HTERT RPE-1 (cell line): ENCODE measurements around the gene PLPPR1.
"Not testable (repeated sequence)": the region's sequence is repeated elsewhere in the genome, so short reads cannot be mapped to it uniquely, and the experiment has no call there.

Experiments used
- in situ Hi-C: fragments of 300-500 bp; cut with MboI; formaldehyde crosslinking; loops from 4 replicates; pipeline ENCODE4 v1.14.3; 2020; ENCODE audit warnings: low sequenced_read_pairs

Gene PLPPR1

DNA sequence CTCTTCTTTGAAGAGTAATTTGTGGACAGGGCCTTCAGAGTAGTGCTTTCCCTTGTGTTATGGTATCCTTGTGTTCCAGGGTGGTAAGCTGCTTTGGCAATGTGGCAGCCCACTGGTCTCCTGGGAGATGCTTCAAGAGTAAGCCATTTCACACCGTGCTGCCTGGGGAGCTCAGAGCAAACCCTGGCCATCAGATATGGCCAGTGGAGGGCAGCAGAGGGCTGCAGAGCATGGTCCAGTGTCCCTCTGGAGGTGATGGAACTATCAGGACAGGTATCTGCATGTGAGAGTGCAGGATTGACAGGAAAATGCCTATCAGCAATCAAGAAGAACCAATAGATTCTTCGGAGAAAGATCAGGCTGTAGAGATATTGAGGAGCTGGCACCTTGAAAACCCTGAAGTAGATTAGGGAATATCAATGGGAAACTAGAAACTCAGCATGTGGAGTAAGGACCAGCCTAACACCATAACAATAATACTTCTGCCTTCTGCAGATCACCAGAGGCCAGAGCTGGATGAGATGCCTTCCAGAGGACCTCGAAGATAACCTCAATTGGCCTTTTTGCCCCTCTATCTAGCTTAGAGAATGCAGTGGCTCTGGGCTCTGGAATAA, 90.8 kb downstream of the PLPPR1 start:
- in situ Hi-C loops: no loop called here

DNA sequence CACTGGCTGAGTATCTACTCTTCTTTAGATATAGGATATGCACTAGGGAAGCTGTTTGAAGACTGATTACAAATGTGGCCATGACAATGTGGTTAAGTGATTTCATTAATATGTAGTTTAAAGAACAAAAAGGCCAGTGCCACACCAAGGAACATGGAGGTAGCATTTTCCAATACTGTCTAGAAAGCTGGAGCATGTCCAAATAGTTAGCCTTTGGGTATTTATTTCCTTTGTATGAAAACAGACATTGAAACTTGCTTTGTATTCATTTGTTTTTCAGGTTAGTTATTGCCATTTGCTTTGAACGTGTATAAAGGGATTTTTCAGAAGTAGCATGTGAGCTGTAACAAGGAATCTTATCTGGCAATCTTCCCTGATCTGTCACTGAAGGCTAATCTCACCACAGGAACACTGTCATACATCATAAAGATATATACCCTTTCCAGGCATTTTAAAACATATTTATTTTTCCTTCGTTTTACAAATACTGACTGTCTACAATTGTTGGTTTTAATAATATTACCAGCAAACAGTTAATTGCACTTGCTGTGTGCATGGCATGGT, 93.4 kb downstream of the PLPPR1 start:
- in situ Hi-C loops: no loop called here

DNA sequence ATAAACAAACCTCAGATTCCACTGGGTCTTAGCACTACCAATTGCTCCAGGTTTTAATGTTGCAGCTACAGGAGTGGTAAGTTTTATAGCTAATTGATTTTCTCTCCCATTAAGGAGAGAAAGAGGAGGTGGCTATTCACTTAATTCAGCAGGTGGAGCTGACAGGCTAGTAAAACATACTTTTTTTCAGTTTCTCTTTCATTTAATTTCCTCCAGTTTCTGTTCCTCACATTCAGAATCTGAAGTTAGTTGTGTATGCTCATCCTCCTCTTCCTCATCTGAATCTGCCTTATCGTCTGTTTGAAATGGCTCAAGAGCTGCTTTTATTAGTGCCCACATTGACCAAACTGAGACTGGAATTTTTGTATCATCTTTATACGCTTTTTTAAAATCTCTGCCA, 98.0 kb downstream of the PLPPR1 start:
- in situ Hi-C loops: no loop called here

DNA sequence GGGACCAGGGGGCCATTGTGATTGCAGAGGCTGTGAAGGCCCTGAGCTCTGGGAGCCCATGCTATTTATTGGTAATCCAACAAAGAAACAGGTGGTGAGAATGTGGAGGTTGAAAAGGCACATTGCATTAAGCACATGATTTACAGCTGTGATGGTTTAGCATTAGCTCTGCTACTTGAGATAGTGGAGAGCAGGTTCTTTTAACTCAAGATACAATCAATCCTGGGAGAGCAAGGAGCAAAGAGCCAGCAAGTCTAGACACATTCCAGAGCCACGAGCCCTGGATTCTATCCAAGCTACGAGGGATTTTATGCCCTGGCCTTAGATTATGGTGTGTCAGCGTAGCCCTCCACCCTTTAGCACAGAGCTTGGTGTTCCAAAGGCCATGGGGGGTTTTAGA, 98.8 kb downstream of the PLPPR1 start:
- in situ Hi-C loops: not testable (repeated sequence)

DNA sequence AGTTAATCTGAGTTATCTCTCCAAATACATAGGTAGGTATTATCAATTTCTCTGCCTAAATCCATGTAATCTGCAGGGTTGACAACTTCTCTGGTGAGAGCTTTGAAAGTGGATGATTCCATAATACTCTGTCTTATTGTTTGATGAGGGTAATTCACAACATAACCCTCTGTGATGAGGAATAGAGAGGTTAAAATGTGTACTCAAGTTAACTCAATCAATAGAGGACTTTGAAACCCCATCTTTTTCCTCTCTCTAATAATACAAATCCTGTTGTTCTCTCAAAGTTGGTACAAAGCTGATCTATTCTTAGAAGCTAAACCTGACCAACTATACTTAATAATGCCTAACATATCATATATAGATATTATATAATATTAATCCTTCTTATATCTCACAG, 100.1 kb downstream of the PLPPR1 start:
- in situ Hi-C loops: no loop called here

DNA sequence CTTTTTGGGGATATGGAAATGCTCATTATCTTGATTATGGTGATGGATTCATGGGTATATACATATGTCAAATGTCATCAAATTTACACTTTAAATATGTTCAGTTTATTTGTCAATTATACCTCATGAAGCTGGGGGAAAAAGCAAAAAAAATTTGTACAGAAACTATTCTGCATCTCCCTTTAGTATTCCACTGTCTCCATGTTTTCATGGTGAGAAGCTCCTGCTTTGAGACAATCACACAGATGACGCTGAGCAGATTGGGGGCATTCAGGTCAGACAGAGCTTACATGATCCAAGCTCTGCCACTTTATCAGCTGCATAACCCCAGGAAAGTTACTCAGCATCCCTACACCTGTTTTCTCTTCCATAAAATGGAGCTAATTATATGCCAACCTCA, 101.5 kb downstream of the PLPPR1 start:
- in situ Hi-C loops: no loop called here

DNA sequence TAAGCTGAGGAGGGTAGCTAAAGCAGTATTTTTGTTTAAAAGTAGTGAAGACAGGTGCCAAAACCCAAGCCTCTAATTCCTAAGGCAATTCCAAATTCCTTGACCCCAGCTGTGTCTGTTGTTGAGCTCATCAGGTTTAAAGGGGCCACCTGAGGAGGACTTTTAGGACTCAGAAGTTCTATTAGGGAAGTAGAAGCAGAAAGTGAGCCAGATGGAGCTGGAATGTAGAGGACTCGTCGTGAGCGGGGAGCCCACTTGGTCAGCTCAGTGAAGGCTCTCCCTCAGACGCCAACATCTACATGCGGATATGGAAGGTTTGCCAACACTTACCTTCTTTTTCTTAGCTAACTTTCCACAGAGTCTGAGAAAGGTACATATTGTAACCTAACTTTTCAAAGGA, 102.8 kb downstream of the PLPPR1 start:
- in situ Hi-C loops: no loop called here

DNA sequence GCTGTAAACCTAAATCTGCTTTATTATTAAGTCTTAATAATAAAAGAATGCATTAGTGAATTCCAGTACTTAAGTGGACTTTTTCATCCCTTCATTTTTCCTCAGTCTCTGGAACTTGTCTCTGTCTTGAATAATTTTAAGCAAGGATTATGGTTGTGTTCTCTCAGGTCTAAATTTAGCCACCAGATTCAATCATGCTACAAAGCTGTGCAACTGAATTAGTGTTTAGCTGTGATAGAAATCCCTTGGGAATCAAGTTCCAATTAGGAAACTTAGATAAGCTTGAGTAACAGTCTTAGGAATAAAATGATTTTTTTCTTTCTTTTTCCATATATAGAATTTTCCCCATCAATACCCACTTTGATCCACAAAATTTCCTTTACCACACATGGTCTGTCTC, 104.3 kb downstream of the PLPPR1 start:
- in situ Hi-C loops: no loop called here

DNA sequence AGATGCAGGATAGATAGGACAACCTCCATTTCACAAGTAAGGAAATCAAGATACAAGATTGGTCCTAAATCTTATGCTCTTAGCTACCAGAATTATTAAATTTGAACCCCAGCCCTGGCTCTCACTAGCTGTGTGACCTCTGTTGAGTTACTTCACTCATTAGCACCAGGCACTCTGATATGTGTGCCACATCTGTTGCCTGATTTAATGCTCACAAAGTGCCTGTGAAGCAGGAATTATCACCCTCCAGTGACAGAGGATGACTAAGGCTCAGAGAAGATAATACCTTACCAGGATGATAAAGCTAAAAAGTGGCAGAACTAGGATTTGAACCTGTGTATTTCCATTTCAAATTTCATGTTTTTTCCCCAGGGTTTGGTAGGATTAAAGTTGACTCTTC, 110.0 kb downstream of the PLPPR1 start:
- in situ Hi-C loops: no loop called here

DNA sequence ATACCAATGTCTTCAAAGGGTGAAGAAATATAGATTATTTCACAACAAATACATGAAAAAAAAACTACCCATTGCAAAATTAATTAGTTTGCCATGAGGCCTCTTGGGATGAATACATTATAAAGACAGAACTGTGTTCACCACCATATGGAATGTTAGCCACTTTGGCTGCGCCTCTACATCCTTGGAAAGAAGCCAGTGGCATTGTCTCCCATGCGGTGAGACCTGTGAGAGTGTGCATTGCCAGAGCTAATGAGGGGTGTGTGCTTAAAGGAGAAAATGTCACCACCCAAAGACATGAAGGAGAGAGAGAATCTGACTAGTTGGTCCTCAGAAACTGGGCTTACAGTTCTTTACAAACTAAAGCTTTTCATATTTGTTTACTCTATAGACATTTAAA, 110.6 kb downstream of the PLPPR1 start:
- in situ Hi-C loops: no loop called here

DNA sequence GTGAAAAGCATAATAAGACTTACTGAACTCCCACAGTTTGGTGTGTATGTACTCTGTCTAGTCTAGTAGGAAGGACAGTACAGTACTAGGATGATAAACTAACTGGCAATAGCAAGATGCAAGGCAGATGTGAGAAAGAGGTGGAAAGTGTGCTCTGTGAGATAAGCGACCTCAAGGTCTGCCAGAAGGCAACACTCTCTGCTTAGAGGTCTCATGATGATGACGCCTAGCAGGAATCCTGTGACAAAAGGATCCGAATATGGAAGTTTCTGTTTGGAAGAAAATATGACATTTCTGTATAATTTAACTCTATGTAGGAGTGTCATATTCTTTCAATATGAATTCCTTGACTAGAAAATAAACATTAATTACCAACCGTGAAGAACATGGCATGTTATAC, 112.2 kb downstream of the PLPPR1 start:
- in situ Hi-C loops: no loop called here

DNA sequence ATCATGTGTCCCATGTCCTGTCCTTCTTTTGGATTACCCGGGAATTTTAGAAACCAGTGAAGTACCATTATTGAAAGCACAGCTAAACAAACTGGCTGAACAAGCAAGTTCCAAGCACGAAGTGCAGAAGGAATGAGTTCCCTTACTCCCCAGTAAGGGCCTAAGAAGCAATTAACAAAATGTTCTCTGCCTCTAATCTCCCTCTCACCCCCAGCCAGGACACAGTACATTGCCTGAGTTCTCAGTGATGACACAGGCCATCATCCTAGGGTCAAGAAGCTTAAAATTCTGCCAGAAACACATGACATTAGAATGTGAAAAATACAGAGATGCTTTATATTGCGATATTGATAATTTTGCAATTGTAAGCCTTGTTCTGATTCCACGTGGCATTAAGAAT, 118.0 kb downstream of the PLPPR1 start:
- in situ Hi-C loops: no loop called here

DNA sequence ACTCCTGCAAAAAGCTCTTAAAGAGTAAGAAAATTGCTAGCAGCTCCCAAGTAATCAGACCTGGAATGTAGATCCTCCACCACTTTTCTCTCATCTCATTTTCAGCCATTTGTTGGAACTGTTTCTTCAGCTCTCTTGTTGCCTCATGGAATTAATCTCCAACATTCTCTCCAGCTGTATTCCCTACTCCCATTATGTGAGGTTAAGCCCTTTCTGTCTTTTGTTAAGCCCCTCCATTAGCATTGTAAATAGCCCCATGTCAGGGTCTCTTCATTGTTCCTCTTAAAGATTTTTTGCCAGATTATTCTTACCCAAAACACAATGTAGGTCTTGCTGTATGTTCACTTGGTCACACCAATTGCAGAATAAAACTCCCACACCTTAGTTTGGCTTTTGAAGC, 119.8 kb downstream of the PLPPR1 start:
- in situ Hi-C loops: no loop called here

DNA sequence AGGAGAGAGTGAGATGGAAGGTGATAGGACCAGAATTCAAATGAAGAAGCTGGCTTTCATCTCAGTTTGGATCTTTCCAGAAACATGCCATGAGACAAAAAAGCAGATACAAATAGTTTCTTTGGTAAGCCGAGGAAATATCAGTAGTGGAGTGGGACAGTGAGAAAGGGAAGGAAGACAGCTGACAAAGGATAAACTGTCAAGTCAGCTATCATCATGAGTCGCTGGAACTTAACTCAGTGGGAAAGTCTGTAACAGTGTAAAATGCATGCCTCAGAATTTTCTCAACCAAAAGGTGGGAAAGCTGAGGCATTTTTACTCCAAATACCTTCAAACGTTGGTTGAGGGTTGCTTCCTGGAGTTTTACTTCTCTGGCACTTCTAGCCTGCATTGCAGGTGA, 129.8 kb downstream of the PLPPR1 start:
- in situ Hi-C loops: no loop called here

DNA sequence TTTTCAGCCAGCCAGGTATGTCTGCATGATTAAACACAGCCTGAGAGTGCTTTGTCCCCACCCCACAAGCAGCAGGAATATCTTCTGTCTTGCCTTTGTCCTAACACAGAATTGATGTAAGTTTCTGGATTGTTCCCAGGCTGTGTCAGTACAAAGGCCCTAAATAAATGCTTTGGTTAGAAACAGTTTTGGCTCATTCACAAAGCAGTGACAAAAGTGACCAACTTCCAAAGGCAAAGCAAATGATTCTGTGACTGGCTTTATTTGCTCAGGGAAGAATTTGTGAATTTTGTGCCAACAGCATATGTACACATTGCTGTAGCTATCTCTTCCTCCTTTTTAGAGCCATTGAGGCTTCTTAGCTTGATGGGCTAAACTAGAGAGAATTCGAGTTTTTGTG, 133.7 kb downstream of the PLPPR1 start:
- in situ Hi-C loops: no loop called here

DNA sequence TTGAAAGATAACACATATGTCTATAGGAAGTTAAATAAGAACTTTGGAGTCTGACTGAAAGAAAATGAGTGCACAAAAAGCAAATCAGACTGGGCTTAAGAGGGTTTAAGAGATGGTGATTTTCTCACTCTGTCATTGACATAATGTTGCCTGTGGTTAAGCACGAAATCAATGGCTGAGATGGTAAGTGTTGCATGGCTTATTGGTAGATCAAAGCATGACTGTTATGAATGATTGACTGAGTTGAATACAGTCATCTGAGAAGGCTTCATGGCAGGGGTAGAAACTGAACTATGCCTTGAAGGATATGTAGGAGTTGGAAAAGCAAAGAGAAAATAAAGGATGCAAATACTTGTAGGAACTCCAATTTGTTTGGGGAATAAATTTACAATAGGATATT, 136.6 kb downstream of the PLPPR1 start:
- in situ Hi-C loops: no loop called here

DNA sequence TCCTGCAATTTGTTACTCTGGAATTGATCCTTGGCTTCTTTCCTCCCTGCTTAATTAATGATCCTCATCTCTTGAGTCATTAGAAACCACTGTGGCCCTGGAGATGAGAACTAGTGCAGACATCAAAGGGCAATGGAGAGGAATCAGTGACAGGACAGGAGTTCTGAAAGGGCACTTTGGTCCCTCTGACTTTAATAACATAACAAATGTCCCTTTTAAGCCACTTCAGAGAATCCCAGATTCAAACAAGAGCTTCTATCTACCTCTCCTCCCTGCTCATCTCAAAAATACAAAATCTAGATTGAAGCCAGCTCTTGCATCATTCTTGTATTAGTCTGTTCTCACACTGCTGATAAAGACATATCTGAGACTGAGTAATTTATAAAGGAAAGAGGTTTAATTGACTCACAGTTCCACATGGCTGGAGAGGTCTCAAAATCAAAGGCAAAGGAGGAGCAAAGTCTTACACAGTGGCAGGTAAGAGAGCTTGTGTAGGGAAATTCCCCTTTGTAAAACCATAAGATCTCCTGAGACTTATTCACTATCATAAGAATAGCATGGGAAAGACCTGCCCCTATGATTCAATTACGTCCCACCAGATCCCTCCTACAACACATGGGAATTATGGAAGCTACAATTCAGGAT, 139.1 kb downstream of the PLPPR1 start:
- in situ Hi-C loops: no loop called here

DNA sequence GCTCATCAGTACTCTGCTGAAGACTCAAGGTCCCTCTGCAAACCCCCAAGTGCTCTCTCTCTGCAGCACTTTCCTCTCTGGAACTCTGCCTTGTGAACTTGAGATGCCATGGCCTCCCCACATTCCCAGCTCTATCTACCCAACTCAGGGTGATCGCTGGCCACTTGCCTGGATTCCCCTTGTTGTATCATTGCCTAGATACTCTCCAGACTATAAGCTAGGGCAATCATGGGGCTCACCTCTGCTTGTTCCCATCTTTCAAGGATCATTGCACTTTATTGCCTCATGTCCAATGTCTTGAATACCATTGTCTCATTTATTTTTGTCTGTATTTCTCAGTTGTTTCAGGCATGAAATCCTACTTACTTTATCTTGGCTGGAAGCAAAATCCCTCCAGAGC, 144.1 kb downstream of the PLPPR1 start:
- in situ Hi-C loops: no loop called here

DNA sequence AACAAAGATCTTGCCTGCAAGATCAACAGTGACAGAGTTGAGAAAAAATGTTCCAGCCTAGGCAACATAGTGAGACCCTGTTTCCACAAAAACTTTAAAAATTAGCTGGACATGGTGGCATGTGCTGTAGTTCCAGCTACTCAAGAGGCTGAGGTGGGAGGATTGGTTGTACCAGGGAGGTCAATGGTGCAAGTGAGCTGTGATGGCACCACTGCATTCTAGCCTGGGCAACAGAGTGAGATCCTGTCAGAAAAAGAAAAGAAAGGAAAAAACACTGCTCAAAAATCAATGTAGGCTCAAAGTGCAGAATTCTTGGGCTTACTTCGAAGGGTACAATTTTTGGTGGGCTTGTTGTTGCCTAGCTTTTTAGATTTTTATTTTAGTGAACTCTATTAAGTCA, 145.4 kb downstream of the PLPPR1 start:
- in situ Hi-C loops: no loop called here

DNA sequence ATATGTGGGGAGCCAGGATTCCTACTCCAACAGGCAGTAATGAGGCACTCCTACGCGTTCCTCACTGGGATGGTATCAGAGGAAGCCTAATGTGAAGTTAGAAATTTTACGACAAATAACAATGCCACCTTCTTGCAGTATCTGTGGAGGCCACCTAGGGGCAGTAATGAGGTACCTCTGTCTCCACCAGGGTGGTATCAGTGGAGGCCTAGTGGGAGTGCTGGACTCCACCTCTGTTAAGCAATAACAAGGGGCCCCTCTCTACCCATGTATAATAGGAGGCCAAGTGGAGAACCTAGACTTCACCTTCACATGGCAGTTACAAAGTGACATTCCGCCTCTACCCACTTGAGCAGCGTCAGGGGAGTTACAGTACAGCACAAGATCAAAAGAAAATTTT, 147.9 kb downstream of the PLPPR1 start:
- in situ Hi-C loops: no loop called here

DNA sequence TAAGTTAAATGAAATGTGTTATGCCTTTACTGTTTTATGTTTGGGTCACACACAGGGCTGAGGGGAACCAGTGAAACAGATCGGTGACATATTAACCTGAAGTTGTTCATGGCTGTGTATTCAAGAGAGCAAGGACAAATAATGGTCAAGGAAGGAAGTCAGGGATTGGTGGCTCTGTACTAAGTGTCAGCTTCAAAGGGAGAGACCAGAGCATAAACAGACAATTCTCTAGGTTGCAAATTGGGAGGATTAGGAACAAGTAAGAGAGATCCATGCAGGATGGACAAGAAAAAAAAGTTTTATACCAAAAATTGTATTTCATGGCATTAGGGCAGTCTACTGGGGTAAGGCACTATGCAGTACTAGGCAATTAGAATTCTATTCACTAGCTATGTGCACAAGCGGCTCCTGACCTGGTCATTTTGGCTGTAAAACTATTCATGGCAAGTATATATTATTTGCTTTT, 156.3 kb downstream of the PLPPR1 start:
- in situ Hi-C loops: no loop called here

DNA sequence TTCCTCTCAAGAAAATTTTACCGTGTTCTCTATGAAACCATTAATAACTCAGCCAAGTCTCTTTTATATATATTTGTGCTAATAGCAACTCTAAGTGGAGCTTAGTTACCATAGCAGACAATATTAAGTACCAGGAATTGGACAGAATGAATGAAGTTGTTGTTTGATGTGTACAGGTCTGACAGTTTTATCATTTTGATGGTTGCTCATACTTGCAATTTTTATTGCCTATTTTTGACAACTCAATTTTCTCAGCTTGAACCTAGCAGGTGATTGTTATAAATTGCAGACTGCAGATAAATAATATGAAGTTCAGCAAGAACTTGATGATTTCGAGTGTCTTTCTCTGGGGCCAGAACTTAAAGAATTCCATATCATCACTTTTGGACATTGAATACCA, 163.2 kb downstream of the PLPPR1 start:
- in situ Hi-C loops: no loop called here

DNA sequence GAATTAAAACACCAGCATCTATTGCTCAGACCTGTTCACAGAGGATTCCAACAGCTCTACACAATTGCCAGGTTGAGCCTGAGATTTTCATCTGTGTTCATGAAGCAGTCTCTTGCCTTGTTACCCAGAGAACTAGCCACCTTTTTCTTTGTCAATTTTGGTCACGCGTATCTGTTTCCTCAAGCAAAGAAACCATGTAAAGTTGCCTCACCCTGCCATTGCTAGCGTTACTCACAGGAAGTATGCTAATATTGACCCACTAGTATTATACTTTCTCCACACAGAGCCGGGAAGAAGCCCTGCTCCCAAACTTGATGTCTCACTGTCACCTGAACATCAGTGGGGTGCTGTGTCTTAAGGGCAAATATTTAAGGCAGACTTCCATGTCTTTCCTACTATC, 168.5 kb downstream of the PLPPR1 start:
- in situ Hi-C loops: no loop called here
